Stimulated activated naive CD4-positive, alpha-beta T cell treated with Interleukin-2 at 50 U/mL for 16 hours (primary cell): ENCODE measurements around the gene GRID1.

Source experiments
- DNase-seq: peaks from one replicate; lab custom pipeline; 2025; lab: John Stamatoyannopoulos, UW

Gene GRID1

DNA sequence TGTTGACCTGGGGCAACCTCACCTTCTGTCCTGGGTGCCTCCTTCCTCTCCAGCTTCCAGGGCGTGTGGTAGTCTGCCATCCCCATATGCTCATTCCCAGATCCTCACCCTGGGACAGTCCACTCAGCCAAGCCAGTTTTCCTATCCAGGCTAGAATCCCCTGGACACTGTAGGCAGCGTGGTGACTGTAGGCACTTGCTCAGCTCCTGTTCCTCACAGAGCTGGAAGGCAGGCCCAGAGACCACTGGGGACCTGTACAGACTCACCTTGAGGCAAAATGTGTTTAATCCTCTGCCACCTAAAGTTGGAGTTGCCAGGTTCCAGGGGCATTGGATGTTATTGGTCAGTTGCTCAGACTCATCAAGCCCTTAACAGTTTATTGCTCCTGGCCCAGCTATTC, 2.4 kb upstream of the GRID1 start:
- no peak for DNase-seq

- no peak for DNase-seq
Observed at GRCh38 chr10:86368046-86368445, 1.5 kb upstream of the GRID1 start.

DNA sequence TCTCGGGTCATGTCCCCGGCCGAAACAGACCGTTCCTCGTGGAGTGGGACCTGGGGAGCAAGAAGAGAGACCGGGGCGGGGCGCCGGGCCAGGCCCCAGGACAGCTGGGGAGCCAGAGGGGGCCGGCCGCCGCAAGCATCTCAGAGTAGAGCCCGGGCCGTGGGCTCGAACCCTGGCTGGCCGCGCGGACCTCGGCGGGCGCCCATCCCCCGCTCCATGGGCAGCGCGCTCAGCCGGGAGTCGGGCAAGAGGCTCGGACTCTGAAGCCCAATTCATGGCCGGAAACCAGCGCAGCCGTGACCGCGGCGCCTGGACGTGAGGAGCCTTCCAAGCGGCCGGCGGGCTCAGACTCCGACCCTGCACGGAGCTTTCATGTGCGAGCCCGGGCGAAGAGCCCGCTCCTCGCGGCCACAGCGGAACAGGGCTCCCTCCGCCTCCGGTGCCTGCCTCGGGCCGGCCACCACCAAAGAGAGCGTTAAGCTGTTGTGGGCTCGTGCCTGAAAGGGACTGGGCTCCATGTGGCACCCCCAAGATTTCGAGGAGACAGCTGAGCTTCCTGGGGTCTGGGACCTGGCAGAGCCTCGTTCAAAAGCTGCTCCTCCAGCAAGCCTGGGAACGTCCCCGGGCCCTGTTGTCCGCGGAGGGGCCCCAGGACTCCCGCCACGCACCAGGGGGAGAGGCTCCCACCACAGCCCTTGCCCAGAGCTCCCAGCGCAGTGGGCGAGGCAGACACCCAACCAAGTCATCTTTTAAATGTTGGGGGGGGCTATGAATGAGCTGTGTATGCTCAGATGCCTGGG, 757 bp upstream of the GRID1 start:
- DNase-seq, result no peak

- no peak for DNase-seq
Observed at GRCh38 chr10:86366902-86367151, 232 bp upstream of the GRID1 start.

DNA sequence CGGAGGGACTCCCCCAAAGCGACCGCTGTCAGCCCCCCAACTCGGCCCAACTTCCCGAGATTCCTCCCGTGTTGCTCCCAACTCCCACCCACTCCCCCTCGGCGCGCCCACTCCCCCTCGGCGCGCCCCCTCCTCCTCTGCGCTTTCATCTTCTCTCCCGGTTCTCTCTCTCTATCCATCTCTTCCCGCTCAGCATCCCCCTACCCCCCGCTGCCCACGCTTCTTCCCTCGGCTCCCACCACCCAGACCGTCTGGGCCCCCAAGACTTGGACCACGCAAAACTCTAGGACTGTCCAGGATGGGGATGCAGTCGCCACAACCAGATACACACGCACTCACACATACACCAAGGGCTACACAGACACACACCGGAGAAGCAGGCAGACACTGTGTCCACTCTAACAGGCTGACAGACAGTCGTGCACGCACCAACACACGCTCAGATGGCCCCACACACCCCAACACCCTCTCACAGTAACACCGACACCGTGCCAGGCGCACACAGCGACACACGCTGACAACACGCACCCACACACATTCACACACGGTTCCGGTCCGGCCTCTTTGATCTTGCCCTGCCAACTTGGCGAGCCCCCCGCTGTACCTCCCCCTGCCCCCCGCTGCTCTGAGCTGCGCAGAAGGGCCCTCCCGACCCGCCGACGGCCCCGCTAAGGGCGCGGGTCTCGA, 1.1 kb downstream of the GRID1 start:
- no peak for DNase-seq

- no peak for DNase-seq
Observed at GRCh38 chr10:86364491-86365345, 1.9 kb downstream of the GRID1 start.

DNA sequence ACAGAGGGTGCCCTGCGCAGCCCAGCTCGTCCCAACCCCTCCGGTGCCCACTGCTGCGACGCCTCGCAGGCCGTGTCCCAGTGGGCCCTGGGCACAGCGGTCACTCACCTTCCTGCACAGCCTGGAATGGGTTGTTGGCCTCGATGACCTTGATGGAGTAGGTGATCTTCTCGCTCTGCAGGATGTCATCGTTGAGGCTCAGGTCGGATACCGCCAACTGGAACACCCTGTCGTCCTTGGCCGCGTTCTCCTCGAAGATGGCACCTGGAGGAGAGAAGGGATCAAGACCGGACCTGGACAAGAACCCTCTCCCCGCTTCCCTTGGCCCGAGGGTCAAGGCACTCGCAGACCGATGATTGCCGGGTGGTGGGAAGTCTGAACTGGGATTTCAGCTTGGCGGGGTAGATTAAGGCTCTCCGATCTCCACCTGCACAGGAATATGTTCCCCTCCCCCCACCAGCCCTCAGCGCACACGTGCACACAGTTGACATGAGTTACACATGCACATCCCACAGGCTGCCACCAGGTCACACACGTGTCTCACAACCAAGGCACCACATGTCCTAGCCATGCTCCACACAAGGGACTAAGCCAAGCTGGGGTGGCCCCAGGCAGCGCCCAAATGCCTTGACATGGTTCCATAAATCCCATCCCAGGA, 2.6 kb downstream of the GRID1 start:
- DNase-seq, result no peak

DNA sequence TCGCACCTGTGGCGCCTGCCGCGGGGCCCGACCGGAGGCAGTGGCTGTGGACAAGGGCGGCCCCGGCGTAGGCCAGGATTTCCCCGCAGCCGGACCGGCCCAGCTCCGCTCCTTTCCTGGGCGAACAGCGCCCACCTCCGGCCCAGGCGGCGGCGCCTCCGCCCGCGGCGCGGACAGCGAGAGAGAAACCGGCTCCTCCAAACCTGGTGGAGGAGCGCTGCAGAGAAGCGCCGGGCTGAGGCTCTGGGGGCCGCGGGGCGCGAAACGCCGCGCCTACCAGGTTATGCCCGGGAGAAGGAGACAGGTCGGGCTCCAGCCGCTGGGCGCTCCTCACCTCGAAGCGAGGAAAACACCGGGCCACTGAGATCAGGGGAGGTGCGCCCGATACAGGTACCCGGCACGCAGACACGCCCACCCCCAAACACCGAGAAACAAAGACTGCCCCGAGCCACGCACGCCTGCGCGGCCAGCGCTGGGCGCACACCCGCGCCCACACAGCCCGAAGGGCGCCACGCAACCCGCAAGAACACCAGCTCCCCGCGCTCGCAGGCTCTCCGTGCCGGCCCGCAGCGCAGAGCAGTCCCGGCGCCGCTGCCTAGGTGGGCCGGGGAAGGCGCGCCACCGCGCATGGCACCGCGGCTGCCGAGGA, 3.3 kb downstream of the GRID1 start:
- DNase-seq, result no peak

DNA sequence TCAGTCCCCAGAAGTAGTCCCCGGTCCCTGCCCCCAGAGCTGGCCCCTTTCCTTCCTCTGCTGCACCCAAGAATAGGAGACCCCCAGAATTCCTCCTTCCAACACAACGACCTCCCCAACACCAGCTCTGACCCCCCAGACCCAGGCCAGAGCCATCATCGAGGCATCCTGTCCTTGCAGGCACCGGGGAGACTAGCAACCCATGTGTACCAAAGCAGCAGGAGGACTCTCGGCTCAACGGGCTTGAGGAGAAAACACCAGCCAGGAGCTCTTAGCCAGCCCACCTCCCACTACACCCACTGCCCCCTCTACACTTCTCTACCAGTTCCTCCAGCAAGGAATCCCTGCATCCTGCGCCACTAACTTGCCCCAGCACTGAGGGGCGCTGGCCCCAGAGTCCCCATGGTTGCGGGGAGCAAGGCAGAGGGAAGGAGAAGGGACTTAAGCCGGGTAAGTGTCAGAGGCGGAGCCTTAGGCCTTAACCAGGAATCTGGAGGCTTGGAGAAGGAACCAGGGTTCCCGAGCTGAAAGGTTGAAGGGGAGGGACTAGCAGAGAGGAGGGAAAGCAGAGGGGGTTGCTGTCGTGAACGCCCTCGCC, 3.9 kb downstream of the GRID1 start:
- no peak for DNase-seq

DNA sequence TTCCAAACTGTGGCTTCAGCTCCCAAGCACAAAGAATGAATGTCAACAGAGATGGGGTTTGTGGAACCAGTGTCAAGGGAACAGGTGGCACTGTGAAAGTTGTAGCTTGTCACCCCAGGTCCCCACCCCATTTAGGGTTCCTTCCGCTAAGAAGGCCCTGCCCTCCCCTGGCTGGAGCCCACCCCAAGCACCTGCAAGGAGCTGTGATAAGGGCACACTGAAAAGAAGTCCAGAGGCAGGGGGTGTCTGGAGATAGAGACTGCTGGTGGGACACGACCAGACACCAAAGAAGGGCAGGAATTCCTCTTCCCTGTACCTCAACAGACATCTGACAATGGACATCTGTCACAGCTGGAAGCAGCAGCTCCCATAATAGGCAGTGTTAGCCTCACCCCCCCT, 4.5 kb downstream of the GRID1 start:
- DNase-seq, result no peak

- no peak for DNase-seq
Observed at GRCh38 chr10:86361156-86362128, 5.2 kb downstream of the GRID1 start.

DNA sequence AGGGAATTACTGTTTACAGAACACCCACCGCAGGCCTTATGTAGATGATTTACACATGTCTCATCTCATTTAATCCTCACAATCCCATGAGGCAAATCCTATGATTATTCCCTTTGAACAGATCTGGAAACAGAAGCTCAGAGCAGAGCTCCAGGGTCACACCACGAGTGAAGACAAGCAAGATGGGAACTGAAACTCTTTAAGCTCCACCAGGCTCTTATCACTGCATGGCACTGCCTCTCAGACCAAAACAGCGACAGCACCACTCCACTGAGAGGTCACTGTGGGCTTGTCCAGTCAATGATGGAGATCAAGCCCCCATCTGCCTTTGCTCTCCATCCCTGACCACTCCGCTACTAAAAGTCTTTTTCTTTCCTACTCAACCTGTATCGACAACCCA, 5.9 kb downstream of the GRID1 start:
- no peak for DNase-seq

DNA sequence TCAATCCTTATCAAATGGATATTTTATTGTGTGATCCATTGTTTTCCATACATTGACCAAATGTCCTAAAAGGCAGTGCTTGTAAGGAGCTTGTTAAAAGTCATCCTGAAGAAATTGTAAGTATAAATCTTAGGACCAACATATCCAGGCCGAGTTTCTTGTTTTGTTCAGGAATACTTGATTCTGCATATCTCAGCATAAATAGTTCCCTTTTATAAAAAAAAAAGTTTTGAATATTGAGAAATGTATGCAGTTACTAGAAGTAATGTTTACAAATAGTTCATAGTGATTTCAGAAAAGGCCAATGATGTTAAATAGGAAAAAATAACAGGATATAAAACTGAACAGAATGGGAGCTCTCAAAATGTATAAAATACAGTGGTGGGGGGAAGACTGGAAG, 6.6 kb downstream of the GRID1 start:
- DNase-seq, result no peak

- no peak for DNase-seq
Observed at GRCh38 chr10:86359111-86359510, 7.5 kb downstream of the GRID1 start.

DNA sequence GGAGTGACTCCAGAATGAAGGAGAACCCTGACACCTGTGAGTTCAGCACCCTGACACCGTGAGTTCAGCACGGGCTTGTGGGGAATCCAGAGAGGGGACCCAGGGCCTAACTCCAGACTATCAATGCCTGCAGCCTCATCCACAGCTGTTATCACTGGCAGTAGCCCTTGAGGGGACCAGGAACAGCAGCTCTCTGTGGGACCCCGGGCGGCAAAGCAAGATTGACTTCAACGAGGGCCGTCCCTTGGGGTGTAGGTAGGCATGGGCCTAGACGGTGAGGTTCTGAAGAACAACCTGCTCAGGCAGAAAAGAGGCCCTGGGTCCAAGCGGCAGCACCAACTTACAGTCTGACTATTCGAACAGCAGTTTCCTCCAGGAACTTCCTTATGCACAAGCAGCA, 8.9 kb downstream of the GRID1 start:
- DNase-seq, result no peak

- DNase-seq, result no peak
Observed at GRCh38 chr10:86357041-86357440, 9.6 kb downstream of the GRID1 start.

- no peak for DNase-seq
Observed at GRCh38 chr10:86356296-86356695, 10.3 kb downstream of the GRID1 start.

- no peak for DNase-seq
Observed at GRCh38 chr10:86355571-86356038, 11.0 kb downstream of the GRID1 start.

DNA sequence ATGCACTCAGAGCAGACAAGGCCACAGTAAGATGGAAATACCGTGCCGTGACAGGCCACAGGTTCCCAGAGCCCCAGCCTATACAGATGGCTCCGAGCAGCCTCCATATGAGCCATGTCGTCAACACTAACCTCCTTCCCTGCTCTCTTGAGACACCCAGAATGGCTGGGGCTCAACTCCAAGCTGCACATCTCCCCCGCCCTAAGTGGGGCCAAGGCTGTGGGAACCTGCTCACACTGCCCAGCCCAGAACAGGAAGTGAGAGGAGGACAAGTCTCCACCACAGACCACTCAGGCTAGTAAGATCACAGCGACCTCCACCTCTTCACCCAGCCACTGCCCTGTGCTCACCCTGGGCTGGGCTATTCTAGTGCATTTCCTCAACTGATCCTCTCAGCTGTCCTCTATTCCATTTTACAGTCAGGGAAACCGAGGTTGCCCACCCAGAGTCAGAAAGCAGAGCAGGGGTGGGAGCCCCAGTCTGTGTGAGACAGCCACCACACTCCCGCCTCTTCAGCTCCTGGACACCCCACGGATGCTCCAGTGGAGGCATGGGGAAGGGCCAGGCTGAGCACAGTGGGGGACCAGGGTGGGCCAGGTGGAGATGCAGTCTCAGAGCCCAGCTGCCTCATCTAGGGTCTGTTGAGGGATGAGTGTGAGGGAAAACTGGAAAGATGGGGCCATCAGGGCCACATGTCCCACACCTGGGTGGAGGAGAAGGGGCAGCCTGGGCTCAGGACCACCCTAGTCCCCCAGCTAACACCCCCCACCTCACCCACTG, 11.6 kb downstream of the GRID1 start:
- DNase-seq, result no peak
